IMR-90 (cell line): ENCODE results near the gene FBXL16. TPM values are rescaled to one million over a fixed set of nuclear protein-coding genes. Genes with fewer than 3 reads are reported as not detected.

Source experiments
- ATAC-seq: fragments of 200-7000 bp; cut with Tn5 transposase; 2 replicates; pipeline ENCODE4 v1.9.1; 2020; ENCODE audit warnings: low read depth, mild to moderate bottlenecking, moderate library complexity
- BruUV-seq: library from RNA; stranded (reverse); fragments of 400-500 nt; replicated peaks from 2 replicates; lab custom pipeline; 2021; lab: Mats Ljungman, UMichigan
- CTCF ChIA-PET: fragments of 300-600 bp; formaldehyde crosslinking; extraction: SDS; loops from one replicate; lab custom pipeline; 2021; ENCODE audit warnings: antibody characterized with exemption; lab: Yijun Ruan, JAX
- POLR2A ChIA-PET: fragments of 300-600 bp; sonication (Branson Sonifier 250); formaldehyde crosslinking; loops from one replicate; lab custom pipeline; 2022; ENCODE audit warnings: antibody characterized with exemption; ENCODE audit not compliant: unreplicated experiment; lab: Charles Lee
- DNase-seq: peaks from one replicate; pipeline ENCODE4 v3.0.0; 2013
- H2AFZ ChIP-seq: replicated peaks from 2 replicates; pipeline ENCODE3; 2013; ENCODE audit warnings: low read length, mild to moderate bottlenecking; ENCODE audit not compliant: poor library complexity
- H2AK5ac ChIP-seq: 2 replicates; pipeline ENCODE4 v1.6.1; 2013; ENCODE audit warnings: low read depth, low read length, inconsistent platforms
- H2AK9ac ChIP-seq: replicated peaks from 2 replicates; pipeline ENCODE3; 2013; ENCODE audit warnings: mild to moderate bottlenecking, low read depth, low read length, moderate library complexity; ENCODE audit not compliant: poor library complexity
- H2BK120ac ChIP-seq: 2 replicates; pipeline ENCODE4 v1.6.1; 2013; ENCODE audit warnings: low read depth, low read length, inconsistent platforms
- H2BK15ac ChIP-seq: 3 replicates; pipeline ENCODE4 v1.6.1; 2013; ENCODE audit warnings: low read depth, low read length, inconsistent platforms
- H2BK20ac ChIP-seq: 2 replicates; pipeline ENCODE4 v1.6.1; 2013; ENCODE audit warnings: low read depth, mild to moderate bottlenecking, inconsistent platforms, low read length, moderate library complexity
- H2BK5ac ChIP-seq: 2 replicates; pipeline ENCODE4 v1.6.1; 2013; ENCODE audit warnings: mild to moderate bottlenecking, low read depth, low read length, inconsistent platforms; ENCODE audit not compliant: poor library complexity, severe bottlenecking
- H3K14ac ChIP-seq: replicated peaks from 2 replicates; pipeline ENCODE4 v1.6.1; 2013; ENCODE audit warnings: low read depth, low read length, inconsistent platforms
- H3K18ac ChIP-seq: 2 replicates; pipeline ENCODE4 v1.6.1; 2013; ENCODE audit warnings: low read depth, low read length, control low read depth
- H3K23ac ChIP-seq: 2 replicates; pipeline ENCODE4 v1.6.1; 2013; ENCODE audit warnings: low read depth, low read length, inconsistent platforms
- H3K27ac ChIP-seq: 2 replicates; pipeline ENCODE4 v1.5.1; 2013; ENCODE audit warnings: mild to moderate bottlenecking, control low read depth, low read length; ENCODE audit not compliant: insufficient read depth
- H3K27me3 ChIP-seq: 2 replicates; pipeline ENCODE4 v1.6.1; 2013; ENCODE audit warnings: low read length; ENCODE audit not compliant: control insufficient read depth, insufficient read depth
- H3K36me3 ChIP-seq: 2 replicates; pipeline ENCODE4 v1.6.1; 2013; ENCODE audit warnings: low read length, mixed read lengths; ENCODE audit not compliant: control insufficient read depth, insufficient read depth
- H3K4ac ChIP-seq: 2 replicates; pipeline ENCODE4 v1.6.1; 2013; ENCODE audit warnings: low read depth, low read length, inconsistent platforms
- H3K4me1 ChIP-seq: 2 replicates; pipeline ENCODE4 v1.6.1; 2013; ENCODE audit warnings: low read length, mixed read lengths; ENCODE audit not compliant: control insufficient read depth, insufficient read depth
- H3K4me2 ChIP-seq: 2 replicates; pipeline ENCODE4 v1.6.1; 2013; ENCODE audit warnings: low read depth, mild to moderate bottlenecking, control low read depth, low read length, moderate library complexity
- H3K4me3 ChIP-seq: 2 replicates; pipeline ENCODE4 v1.5.1; 2013; ENCODE audit warnings: low read depth, mild to moderate bottlenecking, control low read depth, low read length, moderate library complexity; ENCODE audit not compliant: insufficient read depth
- H3K56ac ChIP-seq: 2 replicates; pipeline ENCODE4 v1.6.1; 2013; ENCODE audit warnings: low read length, inconsistent platforms; ENCODE audit not compliant: insufficient read depth; ENCODE audit errors: extremely low read depth
- H3K79me1 ChIP-seq, 2 experiments: 2 replicates each; pipeline ENCODE4 v1.6.1; 2013; ENCODE audit warnings: low read length in 2 of 2, inconsistent platforms in 1 of 2, low read depth in 1 of 2
- H3K9ac ChIP-seq: 2 replicates; pipeline ENCODE4 v1.6.1; 2013; ENCODE audit warnings: low read depth, low read length, control low read depth
- H3K9me1 ChIP-seq: 2 replicates; pipeline ENCODE4 v1.6.1; 2013; ENCODE audit warnings: low read length, inconsistent platforms; ENCODE audit not compliant: insufficient read depth
- H3K9me3 ChIP-seq: 2 replicates; pipeline ENCODE4 v1.6.1; 2013; ENCODE audit warnings: low read length; ENCODE audit not compliant: control insufficient read depth, insufficient read depth
- H4K20me1 ChIP-seq: 2 replicates; pipeline ENCODE4 v1.6.1; 2013; ENCODE audit warnings: low read length, inconsistent platforms; ENCODE audit not compliant: insufficient read depth
- H4K5ac ChIP-seq: 2 replicates; pipeline ENCODE4 v1.6.1; 2013; ENCODE audit warnings: mild to moderate bottlenecking, low read depth, low read length, control low read depth
- H4K8ac ChIP-seq, 2 experiments: 2 replicates each; pipeline ENCODE4 v1.6.1; 2013; ENCODE audit warnings: low read depth in 2 of 2, low read length in 2 of 2, control low read depth in 1 of 2, inconsistent platforms in 1 of 2
- H4K91ac ChIP-seq: 2 replicates; pipeline ENCODE4 v1.6.1; 2013; ENCODE audit warnings: low read depth, low read length, inconsistent platforms; ENCODE audit not compliant: insufficient read depth
- BHLHE40 ChIP-seq: fragments of 150-350 bp; IDR thresholded peaks from 2 replicates; pipeline ENCODE4 v1.6.1; 2016; ENCODE audit warnings: mild to moderate bottlenecking, low read depth, low read length
- CHD1 ChIP-seq: IDR thresholded peaks from 2 replicates; pipeline ENCODE4 v1.6.1; 2012; ENCODE audit warnings: low read depth, low read length, improper control_type of control experiment
- FOS ChIP-seq: fragments of 150-350 bp; IDR thresholded peaks from 2 replicates; pipeline ENCODE4 v1.6.1; 2016; ENCODE audit warnings: low read depth, low read length
- MAZ ChIP-seq: IDR thresholded peaks from 2 replicates; pipeline ENCODE4 v1.6.1; 2012; ENCODE audit warnings: low read depth, mild to moderate bottlenecking, low read length, improper control_type of control experiment, moderate library complexity, borderline replicate concordance
- MXI1 ChIP-seq: IDR thresholded peaks from 2 replicates; pipeline ENCODE4 v1.6.1; 2012; ENCODE audit warnings: low read depth, mild to moderate bottlenecking, low read length, moderate library complexity, borderline replicate concordance
- NFE2L2 ChIP-seq: fragments of 150-350 bp; IDR thresholded peaks from 2 replicates; pipeline ENCODE4 v1.6.1; 2016; ENCODE audit warnings: low read depth, mild to moderate bottlenecking, low read length
- RCOR1 ChIP-seq: IDR thresholded peaks from 2 replicates; pipeline ENCODE4 v1.6.1; 2012; ENCODE audit warnings: mild to moderate bottlenecking, low read length, improper control_type of control experiment; ENCODE audit not compliant: insufficient replicate concordance
- RFX5 ChIP-seq: IDR thresholded peaks from 2 replicates; pipeline ENCODE4 v1.8.0; 2012; ENCODE audit warnings: low read depth, mild to moderate bottlenecking, low read length, moderate library complexity
- SMC3 ChIP-seq: fragments of 150-350 bp; IDR thresholded peaks from 2 replicates; pipeline ENCODE4 v1.6.1; 2016; ENCODE audit warnings: low read depth, mild to moderate bottlenecking, antibody characterized with exemption, low read length, moderate library complexity
- WGBS, 2 experiments: methylation state at CpG; one replicate each; pipeline versions ENCODE4 v1.1.5 to v1.1.7; 2013; ENCODE audit warnings: missing lambda C conversion rate in 2 of 2; ENCODE audit not compliant: insufficient read length in 1 of 2; ENCODE audit errors: extremely low coverage in 2 of 2; 5-methylcytosine and 5-hydroxymethylcytosine counted together
- dilution Hi-C: fragments of 300-500 bp; cut with HindIII; formaldehyde crosslinking; loops from one replicate; pipeline ENCODE4 v1.14.3; 2018; ENCODE audit warnings: low sequenced_read_pairs; ENCODE audit not compliant: unreplicated experiment
- in situ Hi-C: fragments of 300-500 bp; cut with MboI; formaldehyde crosslinking; loops from 3 replicates; pipeline ENCODE4 v1.14.3; 2019; ENCODE audit warnings: low sequenced_read_pairs, inconsistent platforms, mixed read lengths
- intact Hi-C: fragments of 100-400 bp; cut with micrococcal nuclease; formaldehyde crosslinking; loops from 2 replicates; pipeline ENCODE4 v1.10.0; 2022
- polyA plus RNA-seq, 3 experiments: library from polyadenylated mRNA; depleted of rRNA; stranded (reverse); fragments of >200 nt; gene quantifications; 2 replicates each; pipeline ENCODE4 v1.2.3, GENCODE V29; 2012; ENCODE audit warnings: low replicate concordance in 1 of 3
- total RNA-seq: library from RNA; depleted of rRNA; stranded (reverse); fragments of >200 nt; gene quantifications from 2 replicates; pipeline ENCODE4 v1.2.3, GENCODE V29; 2012
- TF ChIP-seq, protein P1 (sequence below): fragments of 150-350 bp; IDR thresholded peaks from 2 replicates; pipeline ENCODE4 v1.6.1; 2017; ENCODE audit warnings: mild to moderate bottlenecking, antibody characterized with exemption, low read length, low read depth
- TF ChIP-seq, protein P2 (sequence below): fragments of 150-350 bp; IDR thresholded peaks from 2 replicates; pipeline ENCODE4 v1.6.1; 2016; ENCODE audit warnings: low read depth, mild to moderate bottlenecking, low read length, moderate library complexity, borderline replicate concordance

FBXL16 gene
- total and polyA plus RNA-seq, 2 of the 4 experiments (the other 2 are of a cell fraction) = 0.18 to 2.2 TPM

DNA sequence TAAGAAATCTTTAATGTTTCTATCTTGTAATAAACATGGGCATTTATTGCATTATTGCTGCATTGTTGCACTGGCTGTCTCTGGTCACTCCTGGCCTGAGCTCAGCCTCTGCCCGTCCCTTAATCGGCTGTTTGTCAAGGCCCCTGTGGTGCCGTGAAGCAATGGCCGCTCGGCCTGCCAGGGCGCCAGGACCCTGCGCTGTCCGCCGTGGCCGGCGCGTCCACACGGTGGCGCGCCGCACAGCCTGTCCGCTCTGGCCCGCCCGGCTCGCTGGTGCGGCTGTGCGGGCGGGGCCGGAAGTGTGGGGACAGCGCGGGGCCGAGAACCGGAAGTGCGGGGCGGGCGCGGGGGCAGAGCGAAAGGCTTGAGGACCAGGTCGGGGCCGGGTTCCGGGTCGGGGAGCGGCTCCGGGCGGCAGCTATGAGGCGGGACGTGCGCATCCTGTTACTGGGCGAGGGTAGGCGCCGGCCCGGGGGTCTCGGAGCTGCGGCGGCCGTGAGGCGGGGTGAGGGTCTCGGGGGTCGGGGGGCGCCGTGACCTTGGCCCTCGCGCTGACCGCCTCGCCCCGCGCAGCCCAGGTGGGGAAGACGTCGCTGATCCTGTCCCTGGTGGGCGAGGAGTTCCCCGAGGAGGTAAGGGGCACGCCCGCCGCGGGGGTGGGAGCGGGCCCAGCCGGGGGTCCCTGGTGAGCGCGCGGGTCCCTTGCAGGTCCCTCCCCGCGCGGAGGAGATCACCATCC lies 37.7 kb downstream of the FBXL16 start, which contains the start of gene RHOT2 (continued):
- TF ChIP-seq MAZ (peak; percentile 99), RFX5 (no peak)

DNA sequence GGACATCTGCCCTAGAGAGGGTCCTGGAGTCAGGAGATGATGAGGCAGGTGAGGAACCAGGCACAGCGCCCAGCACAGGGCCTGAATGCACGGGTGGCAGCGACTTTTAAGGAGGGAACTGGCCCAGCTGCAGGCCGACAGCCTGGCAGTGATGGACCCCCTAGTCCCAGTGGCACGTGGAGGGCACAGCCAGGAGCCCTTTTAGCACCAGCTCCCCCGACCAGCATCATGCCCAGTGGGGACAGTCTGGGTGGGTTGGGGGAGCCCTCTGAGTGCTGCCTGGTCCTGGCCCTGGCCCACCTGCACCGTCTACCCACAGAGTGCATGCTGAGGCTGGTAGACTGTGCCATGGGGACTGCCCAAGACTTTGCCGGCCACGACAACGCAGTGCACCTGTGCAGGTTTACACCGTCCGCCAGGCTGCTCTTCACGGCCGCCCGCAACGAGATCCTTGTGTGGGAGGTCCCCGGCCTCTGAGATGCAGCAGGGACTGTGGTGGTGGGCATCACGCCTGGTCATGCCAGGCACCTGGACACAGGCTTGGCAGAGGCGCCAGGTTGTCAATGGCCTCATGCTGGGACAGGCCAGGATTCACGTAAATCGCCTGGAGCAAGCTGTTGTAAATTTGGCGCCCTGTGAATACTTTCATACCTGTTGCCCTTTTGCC lies 38.4 kb downstream of the FBXL16 start:
- no peak for ATAC-seq
- dilution Hi-C loops (no loop called here), intact Hi-C loops (no loop called here), in situ Hi-C loops (no loop called here)
- no peak overlapping the region for H3K18ac ChIP-seq
- peaks cover 6% of the 10 kb centered on the region for H3K4me1 ChIP-seq
- peaks cover 29% of the 10 kb centered on the region for H3K36me3 ChIP-seq
- H3K27ac ChIP-seq = peak overlapping the region; percentile 68
- H3K4me2 ChIP-seq = peak overlapping the region; percentile 53; the same call in 1 of the 2 replicates
- no peak overlapping the region for H2BK20ac ChIP-seq
- no peaks in the 10 kb centered on the region for H3K27me3 ChIP-seq
- H2AFZ ChIP-seq = peak overlapping the region; percentile 97
- no peak overlapping the region; the same call in 1 of the 2 replicates for H4K91ac ChIP-seq
- H4K5ac ChIP-seq = peak overlapping the region; percentile 94
- H2AK9ac ChIP-seq = peak overlapping the region; percentile 91
- ChIA-PET CTCF (no interaction called here), POLR2A (no interaction called here)
- H2BK5ac ChIP-seq = peak overlapping the region; percentile 62
- DNase-seq = no peak
- peaks cover 0 to 23% of the 10 kb centered on the region in 2 experiments; a peak in 1 of 4 replicates for H3K79me1 ChIP-seq
- no peak overlapping the region for H3K4me3 ChIP-seq
- H3K23ac ChIP-seq = peak overlapping the region; percentile 90; the same call in 1 of the 2 replicates
- H4K20me1 ChIP-seq = peaks cover 13% of the 10 kb centered on the region
- peak overlapping the region; percentile 76 to 99 for H4K8ac ChIP-seq
- no peak overlapping the region for H2BK120ac ChIP-seq
- H3K4ac ChIP-seq = peak overlapping the region; percentile 97
- H3K14ac ChIP-seq = peak overlapping the region; percentile 99; the same call in 1 of the 2 replicates
- 78% methylated on average over 4 of the region's 22 CpGs; no CpG with 5 or more reads in 1 of the 2 experiments for WGBS, 2 experiments
- no peak overlapping the region for H2AK5ac ChIP-seq
- H3K9me3 ChIP-seq = no peaks in the 10 kb centered on the region
- peak overlapping the region; percentile 76 for H3K9ac ChIP-seq
- peaks cover 6% of the 10 kb centered on the region for H3K9me1 ChIP-seq
- H3K56ac ChIP-seq = no peak overlapping the region
- no peak overlapping the region for H2BK15ac ChIP-seq
- BruUV-seq = no TSS peak
- no peak for TF ChIP-seq MAZ
- TF ChIP-seq BHLHE40 = no peak
- no peak for TF ChIP-seq SMC3
- no peak for TF ChIP-seq NFE2L2
- no peak for TF ChIP-seq CHD1
- TF ChIP-seq FOS = no peak
- no peak for TF ChIP-seq RFX5
- TF ChIP-seq RCOR1 = no peak
- TF ChIP-seq, protein P1, sequence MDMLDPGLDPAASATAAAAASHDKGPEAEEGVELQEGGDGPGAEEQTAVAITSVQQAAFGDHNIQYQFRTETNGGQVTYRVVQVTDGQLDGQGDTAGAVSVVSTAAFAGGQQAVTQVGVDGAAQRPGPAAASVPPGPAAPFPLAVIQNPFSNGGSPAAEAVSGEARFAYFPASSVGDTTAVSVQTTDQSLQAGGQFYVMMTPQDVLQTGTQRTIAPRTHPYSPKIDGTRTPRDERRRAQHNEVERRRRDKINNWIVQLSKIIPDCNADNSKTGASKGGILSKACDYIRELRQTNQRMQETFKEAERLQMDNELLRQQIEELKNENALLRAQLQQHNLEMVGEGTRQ = no peak
- TF ChIP-seq MXI1 = no peak
- TF ChIP-seq, protein P2, sequence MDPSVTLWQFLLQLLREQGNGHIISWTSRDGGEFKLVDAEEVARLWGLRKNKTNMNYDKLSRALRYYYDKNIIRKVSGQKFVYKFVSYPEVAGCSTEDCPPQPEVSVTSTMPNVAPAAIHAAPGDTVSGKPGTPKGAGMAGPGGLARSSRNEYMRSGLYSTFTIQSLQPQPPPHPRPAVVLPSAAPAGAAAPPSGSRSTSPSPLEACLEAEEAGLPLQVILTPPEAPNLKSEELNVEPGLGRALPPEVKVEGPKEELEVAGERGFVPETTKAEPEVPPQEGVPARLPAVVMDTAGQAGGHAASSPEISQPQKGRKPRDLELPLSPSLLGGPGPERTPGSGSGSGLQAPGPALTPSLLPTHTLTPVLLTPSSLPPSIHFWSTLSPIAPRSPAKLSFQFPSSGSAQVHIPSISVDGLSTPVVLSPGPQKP = no peak
